Measurements from ENCODE around the gene TIGD6.

The TIGD6 gene

DNA sequence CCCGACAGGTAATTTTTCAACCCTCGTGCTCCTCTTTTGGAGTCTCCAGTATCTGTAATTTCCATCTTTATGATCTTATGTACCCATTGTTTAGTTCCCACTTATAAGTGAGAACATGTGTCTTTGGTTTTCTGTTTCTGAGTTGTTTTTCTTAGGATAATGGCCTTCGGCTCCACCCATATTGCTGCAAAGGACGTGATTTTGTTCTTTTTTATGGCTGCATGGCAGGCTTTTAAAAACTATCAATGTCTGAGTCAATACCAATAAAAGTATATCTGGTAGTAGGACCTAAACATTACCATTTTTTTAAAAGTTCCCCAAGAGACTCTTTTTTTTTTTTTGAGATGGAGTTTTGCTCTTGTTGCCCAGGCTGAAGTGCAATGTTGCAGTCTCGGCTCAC lies 43.8 kb downstream of the TIGD6 start:
- no peak for TF ChIP-seq TAF1 (IDR thresholded peaks at IDR 0.05; ENCODE audit: low read depth)
- TF ChIP-seq ZBTB7A (IDR thresholded peaks at IDR 0.05; ENCODE audit: low read depth), result no peak
- TF ChIP-seq TCF12 (IDR thresholded peaks at IDR 0.05; ENCODE audit: low read depth), result no peak
- TF ChIP-seq, protein P1, sequence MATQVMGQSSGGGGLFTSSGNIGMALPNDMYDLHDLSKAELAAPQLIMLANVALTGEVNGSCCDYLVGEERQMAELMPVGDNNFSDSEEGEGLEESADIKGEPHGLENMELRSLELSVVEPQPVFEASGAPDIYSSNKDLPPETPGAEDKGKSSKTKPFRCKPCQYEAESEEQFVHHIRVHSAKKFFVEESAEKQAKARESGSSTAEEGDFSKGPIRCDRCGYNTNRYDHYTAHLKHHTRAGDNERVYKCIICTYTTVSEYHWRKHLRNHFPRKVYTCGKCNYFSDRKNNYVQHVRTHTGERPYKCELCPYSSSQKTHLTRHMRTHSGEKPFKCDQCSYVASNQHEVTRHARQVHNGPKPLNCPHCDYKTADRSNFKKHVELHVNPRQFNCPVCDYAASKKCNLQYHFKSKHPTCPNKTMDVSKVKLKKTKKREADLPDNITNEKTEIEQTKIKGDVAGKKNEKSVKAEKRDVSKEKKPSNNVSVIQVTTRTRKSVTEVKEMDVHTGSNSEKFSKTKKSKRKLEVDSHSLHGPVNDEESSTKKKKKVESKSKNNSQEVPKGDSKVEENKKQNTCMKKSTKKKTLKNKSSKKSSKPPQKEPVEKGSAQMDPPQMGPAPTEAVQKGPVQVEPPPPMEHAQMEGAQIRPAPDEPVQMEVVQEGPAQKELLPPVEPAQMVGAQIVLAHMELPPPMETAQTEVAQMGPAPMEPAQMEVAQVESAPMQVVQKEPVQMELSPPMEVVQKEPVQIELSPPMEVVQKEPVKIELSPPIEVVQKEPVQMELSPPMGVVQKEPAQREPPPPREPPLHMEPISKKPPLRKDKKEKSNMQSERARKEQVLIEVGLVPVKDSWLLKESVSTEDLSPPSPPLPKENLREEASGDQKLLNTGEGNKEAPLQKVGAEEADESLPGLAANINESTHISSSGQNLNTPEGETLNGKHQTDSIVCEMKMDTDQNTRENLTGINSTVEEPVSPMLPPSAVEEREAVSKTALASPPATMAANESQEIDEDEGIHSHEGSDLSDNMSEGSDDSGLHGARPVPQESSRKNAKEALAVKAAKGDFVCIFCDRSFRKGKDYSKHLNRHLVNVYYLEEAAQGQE (IDR thresholded peaks at IDR 0.05; ENCODE audit: low read depth), result no peak

DNA sequence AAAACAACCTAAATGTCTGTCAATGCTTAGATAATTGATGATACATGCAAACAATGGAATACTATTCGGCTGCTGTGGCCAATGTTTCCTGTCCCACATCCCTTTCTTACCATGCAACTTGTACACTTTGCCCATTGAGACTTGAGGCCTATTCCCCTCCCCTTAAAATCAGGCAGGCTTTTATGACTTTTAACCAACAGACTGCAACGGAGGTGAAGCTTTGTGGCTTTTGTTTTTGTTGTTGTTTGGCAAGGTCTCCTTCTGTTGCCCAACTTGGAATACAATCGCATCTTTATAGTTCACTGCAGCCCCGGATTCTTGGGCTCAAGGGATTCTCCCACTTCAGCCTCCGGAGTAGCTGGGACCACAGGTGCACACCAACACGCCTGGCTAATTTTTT lies 45.7 kb downstream of the TIGD6 start:
- TF ChIP-seq MAX (IDR thresholded peaks at IDR 0.05) (no peak), NFIC (IDR thresholded peaks at IDR 0.05) (no peak), USF1 (IDR thresholded peaks at IDR 0.05) (no peak), EP300 (IDR thresholded peaks at IDR 0.05; ENCODE audit: borderline replicate concordance) (no peak), FOXM1 (IDR thresholded peaks at IDR 0.05; ENCODE audit: borderline replicate concordance, low read depth) (no peak), CEBPB (IDR thresholded peaks at IDR 0.05) (no peak), CREB1 (IDR thresholded peaks at IDR 0.05; ENCODE audit: low read depth) (no peak), RAD21 (IDR thresholded peaks at IDR 0.05; ENCODE audit: low read depth) (no peak), ZBTB7A (IDR thresholded peaks at IDR 0.05; ENCODE audit: low read depth) (no peak), TCF12 (IDR thresholded peaks at IDR 0.05; ENCODE audit: low read depth) (no peak), TAF1 (IDR thresholded peaks at IDR 0.05; ENCODE audit: low read depth) (no peak), EGR1 (IDR thresholded peaks at IDR 0.05) (no peak), TEAD4 (IDR thresholded peaks at IDR 0.05) (no peak)
- TF ChIP-seq, protein P1 (IDR thresholded peaks at IDR 0.05; ENCODE audit: low read depth), result no peak

- TF ChIP-seq YY1 (IDR thresholded peaks at IDR 0.05; ENCODE audit: low read depth) (no peak), TEAD4 (IDR thresholded peaks at IDR 0.05) (no peak), EP300 (IDR thresholded peaks at IDR 0.05; ENCODE audit: borderline replicate concordance) (no peak), RAD21 (IDR thresholded peaks at IDR 0.05; ENCODE audit: low read depth) (no peak), ZBTB7A (IDR thresholded peaks at IDR 0.05; ENCODE audit: low read depth) (no peak), NFIC (IDR thresholded peaks at IDR 0.05) (no peak)
- TF ChIP-seq, protein P1 (IDR thresholded peaks at IDR 0.05; ENCODE audit: low read depth), result no peak
These were observed 46.9 kb downstream of the TIGD6 start for GRCh38 chr5:149953436-149954121.

- TF ChIP-seq TCF12 (IDR thresholded peaks at IDR 0.05; ENCODE audit: low read depth) (no peak), EGR1 (IDR thresholded peaks at IDR 0.05) (no peak)
These were observed 49.2 kb downstream of the TIGD6 start for GRCh38 chr5:149951138-149951749.

DNA sequence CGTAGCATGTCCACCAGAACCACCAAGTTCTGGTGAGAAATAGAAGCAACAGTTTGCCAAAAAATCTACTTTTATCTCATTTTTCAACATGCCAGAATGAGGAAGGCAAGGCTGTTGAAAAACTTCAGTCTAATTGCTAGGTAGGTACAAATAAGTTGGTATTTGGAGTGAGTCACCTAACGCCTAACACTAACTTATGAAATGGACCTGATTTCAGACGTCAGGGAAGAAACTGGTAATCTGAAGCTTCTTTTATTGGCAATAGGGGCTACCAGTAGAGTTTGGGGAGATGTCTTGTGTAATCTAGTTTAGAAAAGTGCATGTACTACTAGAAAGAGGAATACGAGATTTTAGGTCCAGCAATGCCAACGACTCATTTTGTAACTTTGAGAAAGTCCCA lies 51.5 kb downstream of the TIGD6 start:
- TF ChIP-seq EGR1 (IDR thresholded peaks at IDR 0.05), result no peak
- TF ChIP-seq TCF12 (IDR thresholded peaks at IDR 0.05; ENCODE audit: low read depth), result no peak
- no peak for TF ChIP-seq YY1 (IDR thresholded peaks at IDR 0.05; ENCODE audit: low read depth)
- TF ChIP-seq, protein P1 (IDR thresholded peaks at IDR 0.05; ENCODE audit: low read depth), result no peak
- no peak for TF ChIP-seq FOXM1 (IDR thresholded peaks at IDR 0.05; ENCODE audit: borderline replicate concordance, low read depth)
- no peak for TF ChIP-seq TAF1 (IDR thresholded peaks at IDR 0.05; ENCODE audit: low read depth)
- no peak for TF ChIP-seq TEAD4 (IDR thresholded peaks at IDR 0.05)
- no peak for TF ChIP-seq NFIC (IDR thresholded peaks at IDR 0.05)
- TF ChIP-seq ZBTB7A (IDR thresholded peaks at IDR 0.05; ENCODE audit: low read depth), result no peak
- no peak for TF ChIP-seq CEBPB (IDR thresholded peaks at IDR 0.05)
- no peak for TF ChIP-seq CREB1 (IDR thresholded peaks at IDR 0.05; ENCODE audit: low read depth)
- no peak for TF ChIP-seq RAD21 (IDR thresholded peaks at IDR 0.05; ENCODE audit: low read depth)
- no peak for TF ChIP-seq USF1 (IDR thresholded peaks at IDR 0.05)
